H1 (cell line): Measurements from ENCODE around the gene POLR3E.

ENCODE experiments used
- BRCA1 ChIP-seq: IDR thresholded peaks from 2 replicates; pipeline ENCODE4 v1.6.1; 2012; ENCODE audit warnings: low read depth, low read length, improper control_type of control experiment
- EP300 ChIP-seq, 2 experiments: IDR thresholded peaks; 1 replicate in 1 of 2; 2 replicates in 1 of 2; pipeline ENCODE4 v1.6.1; 2011 to 2012; ENCODE audit warnings: low read depth in 2 of 2, low read length in 2 of 2, mild to moderate bottlenecking in 2 of 2, borderline replicate concordance in 1 of 2, inconsistent platforms in 1 of 2, moderate library complexity in 1 of 2
- POLR2A ChIP-seq, 2 experiments: IDR thresholded peaks; 1 replicate in 1 of 2; 2 replicates in 1 of 2; pipeline ENCODE4 v1.6.1; 2011; ENCODE audit warnings: low read depth in 2 of 2, low read length in 2 of 2, mild to moderate bottlenecking in 2 of 2; ENCODE audit errors: control extremely low read depth in 1 of 2
- POU5F1 ChIP-seq: IDR thresholded peaks from 2 replicates; pipeline ENCODE4 v1.6.1; 2011; ENCODE audit warnings: low read depth, mild to moderate bottlenecking, low read length, moderate library complexity
- RBBP5 ChIP-seq: IDR thresholded peaks from 2 replicates; pipeline ENCODE4 v1.7.1; 2012; ENCODE audit warnings: low read depth, mild to moderate bottlenecking, inconsistent platforms, low read length, moderate library complexity, borderline replicate concordance
- RNF2 ChIP-seq: fragments of 200-900, 300-1000 bp; sonication (generic); IDR thresholded peaks from 2 replicates; pipeline ENCODE4 v1.7.1; 2016; ENCODE audit warnings: borderline replicate concordance, low read depth, mild to moderate bottlenecking, antibody characterized with exemption, low read length; ENCODE audit not compliant: poor library complexity, severe bottlenecking; ENCODE audit errors: missing control alignments
- SIN3A ChIP-seq, 2 experiments: IDR thresholded peaks in 1 of 2; conservative IDR thresholded peaks in 1 of 2; 2 replicates each; pipeline ENCODE4 v1.6.1; 2011 to 2012; ENCODE audit warnings: low read length in 2 of 2, improper control_type of control experiment in 1 of 2, low read depth in 1 of 2, mild to moderate bottlenecking in 1 of 2
- YY1 ChIP-seq: IDR thresholded peaks from 2 replicates; pipeline ENCODE4 v1.6.1; 2011; ENCODE audit warnings: low read depth, mild to moderate bottlenecking, low read length
- TF ChIP-seq, protein P1 (sequence below), 3 experiments: IDR thresholded peaks; 1 replicate in 2 of 3; 2 replicates in 1 of 3; pipeline versions ENCODE4 v1.5.1 to v1.6.1; 2011; ENCODE audit warnings: low read length in 3 of 3, mild to moderate bottlenecking in 3 of 3, inconsistent platforms in 2 of 3, low read depth in 1 of 3, moderate library complexity in 1 of 3; ENCODE audit not compliant: insufficient read depth in 1 of 3; ENCODE audit errors: control extremely low read depth in 1 of 3

DNA sequence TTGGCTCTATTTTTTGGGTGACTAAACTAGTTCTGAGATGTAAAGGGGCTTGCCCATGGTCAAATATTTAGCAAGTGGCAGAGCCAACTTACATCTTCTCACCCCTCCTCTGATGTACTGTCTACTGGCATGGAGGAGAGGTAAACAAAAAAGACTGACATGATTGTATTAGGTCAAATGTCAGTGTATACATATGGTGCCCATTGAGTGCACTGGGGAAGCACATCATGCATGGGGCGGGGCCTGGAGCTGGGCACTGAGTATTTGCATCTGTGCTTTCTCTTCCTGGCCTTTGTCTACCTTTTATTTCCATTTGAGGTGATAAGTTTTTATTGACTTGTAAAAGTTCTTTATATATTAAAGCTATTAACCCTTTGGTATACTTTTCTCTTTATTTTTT lies 22.3 kb upstream of the POLR3E start:
- TF ChIP-seq, protein P1, sequence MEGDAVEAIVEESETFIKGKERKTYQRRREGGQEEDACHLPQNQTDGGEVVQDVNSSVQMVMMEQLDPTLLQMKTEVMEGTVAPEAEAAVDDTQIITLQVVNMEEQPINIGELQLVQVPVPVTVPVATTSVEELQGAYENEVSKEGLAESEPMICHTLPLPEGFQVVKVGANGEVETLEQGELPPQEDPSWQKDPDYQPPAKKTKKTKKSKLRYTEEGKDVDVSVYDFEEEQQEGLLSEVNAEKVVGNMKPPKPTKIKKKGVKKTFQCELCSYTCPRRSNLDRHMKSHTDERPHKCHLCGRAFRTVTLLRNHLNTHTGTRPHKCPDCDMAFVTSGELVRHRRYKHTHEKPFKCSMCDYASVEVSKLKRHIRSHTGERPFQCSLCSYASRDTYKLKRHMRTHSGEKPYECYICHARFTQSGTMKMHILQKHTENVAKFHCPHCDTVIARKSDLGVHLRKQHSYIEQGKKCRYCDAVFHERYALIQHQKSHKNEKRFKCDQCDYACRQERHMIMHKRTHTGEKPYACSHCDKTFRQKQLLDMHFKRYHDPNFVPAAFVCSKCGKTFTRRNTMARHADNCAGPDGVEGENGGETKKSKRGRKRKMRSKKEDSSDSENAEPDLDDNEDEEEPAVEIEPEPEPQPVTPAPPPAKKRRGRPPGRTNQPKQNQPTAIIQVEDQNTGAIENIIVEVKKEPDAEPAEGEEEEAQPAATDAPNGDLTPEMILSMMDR (IDR thresholded peaks at IDR 0.05; ENCODE audit: control extremely low read depth in 1 of 3, insufficient read depth in 1 of 3, low read depth in 1 of 3, low read length in 3 of 3) = no peak
- TF ChIP-seq YY1 (no peak), POLR2A (IDR thresholded peaks at IDR 0.05; ENCODE audit: control extremely low read depth in 1 of 2, low read depth in 2 of 2, low read length in 2 of 2) (no peak), SIN3A (conservative IDR thresholded peaks at IDR 0.05 in 1 of 2, IDR thresholded peaks at IDR 0.05 in 1 of 2; ENCODE audit: low read depth in 1 of 2, low read length in 2 of 2) (no peak), EP300 (IDR thresholded peaks at IDR 0.05; ENCODE audit: borderline replicate concordance in 1 of 2, low read depth in 2 of 2, low read length in 2 of 2) (no peak), POU5F1 (no peak), BRCA1 (no peak), RNF2 (no peak), RBBP5 (no peak)
